ENCODE data around the gene RBM24. TPM values are rescaled to one million over a fixed set of nuclear protein-coding genes. Genes with fewer than 3 reads are reported as not detected.
"Not testable (repeated sequence)": the region's sequence is repeated elsewhere in the genome, so short reads cannot be mapped to it uniquely, and the experiment has no call there.

The RBM24 gene
- total RNA-seq, 1 experiment from 2014 or later: 2.7 TPM

- in situ Hi-C loops (cut with HindIII; ENCODE audit: low sequenced_read_pairs): no loop called here
- peak; percentile 49 for DNase-seq (ENCODE audit: low spot score)
Measured at GRCh38 chr6:17281497-17282481, 628 bp downstream of the RBM24 start.

- DNase-seq (ENCODE audit: low spot score): no peak
- in situ Hi-C loops (cut with HindIII; ENCODE audit: low sequenced_read_pairs): no loop called here
Measured at GRCh38 chr6:17283074-17283473, 1.9 kb downstream of the RBM24 start.

- in situ Hi-C loops (cut with HindIII; ENCODE audit: low sequenced_read_pairs): no loop called here
- DNase-seq (ENCODE audit: low spot score): no peak
Measured at GRCh38 chr6:17289630-17290061, 8.5 kb downstream of the RBM24 start.

- DNase-seq (ENCODE audit: low spot score): no peak
- in situ Hi-C loops (cut with HindIII; ENCODE audit: low sequenced_read_pairs): no loop called here
Measured at GRCh38 chr6:17291778-17292177, 10.6 kb downstream of the RBM24 start.

- in situ Hi-C loops (cut with HindIII; ENCODE audit: low sequenced_read_pairs): no loop called here
- DNase-seq (ENCODE audit: low spot score): no peak
Measured at GRCh38 chr6:17292600-17293133, 11.5 kb downstream of the RBM24 start.

- in situ Hi-C loops (cut with HindIII; ENCODE audit: low sequenced_read_pairs): no loop called here
- no peak for DNase-seq (ENCODE audit: low spot score)
Measured at GRCh38 chr6:17293395-17293794, 12.2 kb downstream of the RBM24 start.

- in situ Hi-C loops (cut with HindIII; ENCODE audit: low sequenced_read_pairs): no loop called here
- DNase-seq (ENCODE audit: low spot score): no peak
Measured at GRCh38 chr6:17297271-17298080, 16.3 kb downstream of the RBM24 start.

GRCh38 chr6:17298257-17298656, 17.1 kb downstream of the RBM24 start:
- DNase-seq (ENCODE audit: low spot score): no peak
- in situ Hi-C loops (cut with HindIII; ENCODE audit: low sequenced_read_pairs): no loop called here

GRCh38 chr6:17299222-17299621, 18.1 kb downstream of the RBM24 start:
- in situ Hi-C loops (cut with HindIII; ENCODE audit: low sequenced_read_pairs): no loop called here
- no peak for DNase-seq (ENCODE audit: low spot score)

GRCh38 chr6:17299750-17300149, 18.6 kb downstream of the RBM24 start:
- no peak for DNase-seq (ENCODE audit: low spot score)
- in situ Hi-C loops (cut with HindIII; ENCODE audit: low sequenced_read_pairs): no loop called here

- no peak for DNase-seq (ENCODE audit: low spot score)
- in situ Hi-C loops (cut with HindIII; ENCODE audit: low sequenced_read_pairs): no loop called here
Measured at GRCh38 chr6:17300637-17301036, 19.5 kb downstream of the RBM24 start.

GRCh38 chr6:17303444-17303843, 22.3 kb downstream of the RBM24 start:
- in situ Hi-C loops (cut with HindIII; ENCODE audit: low sequenced_read_pairs): no loop called here
- no peak for DNase-seq (ENCODE audit: low spot score)

- no peak for DNase-seq (ENCODE audit: low spot score)
- in situ Hi-C loops (cut with HindIII; ENCODE audit: low sequenced_read_pairs): no loop called here
Measured at GRCh38 chr6:17305219-17306001, 24.2 kb downstream of the RBM24 start.

- DNase-seq (ENCODE audit: low spot score): no peak
Measured at GRCh38 chr6:17311595-17312311, 30.6 kb downstream of the RBM24 start.

GRCh38 chr6:17313238-17313637, 32.1 kb downstream of the RBM24 start:
- in situ Hi-C loops (cut with HindIII; ENCODE audit: low sequenced_read_pairs); DNase-seq (ENCODE audit: low spot score): not testable (repeated sequence)

More at GRCh38 chr6:17311595-17312311, 30.6 kb downstream of the RBM24 start:
- in situ Hi-C loops (cut with HindIII; ENCODE audit: low sequenced_read_pairs): no loop called here

GRCh38 chr6:17313971-17314370, 32.8 kb downstream of the RBM24 start:
- in situ Hi-C loops (cut with HindIII; ENCODE audit: low sequenced_read_pairs): no loop called here
- DNase-seq (ENCODE audit: low spot score): no peak

- in situ Hi-C loops (cut with HindIII; ENCODE audit: low sequenced_read_pairs): no loop called here
- no peak for DNase-seq (ENCODE audit: low spot score)
Measured at GRCh38 chr6:17315262-17315661, 34.1 kb downstream of the RBM24 start.

GRCh38 chr6:17318435-17319165, 37.4 kb downstream of the RBM24 start:
- in situ Hi-C loops (cut with HindIII; ENCODE audit: low sequenced_read_pairs): no loop called here
- no peak for DNase-seq (ENCODE audit: low spot score)

All from G401 (cell line).